ENCODE measurements around the gene TUBA8. TPM values are rescaled to one million over a fixed set of nuclear protein-coding genes. Genes with fewer than 3 reads are reported as not detected.
"Not testable (repeated sequence)": the region's sequence is repeated elsewhere in the genome, so short reads cannot be mapped to it uniquely, and the experiment has no call there.

Gene TUBA8
- polyA plus RNA-seq, 1 donor (not counting 4 experiments of a cell fraction or from before 2014, with no cell fraction given): 0.35 TPM

GRCh38 chr22:18063306-18063705 lies 47.3 kb upstream of the TUBA8 start:
- Histone ChIP-seq H3K9me1 (ENCODE audit: control insufficient read depth, extremely low read depth, insufficient read depth, low read length) (no peaks in the 10 kb centered on the region), H3K27me3 (ENCODE audit: control insufficient read depth, extremely low read depth, insufficient read depth, low read length) (no peaks in the 10 kb centered on the region), H2AFZ (ENCODE audit: control insufficient read depth, low read length) (no peak overlapping the region), H3K4me2 (ENCODE audit: control insufficient read depth, extremely low read depth, insufficient read depth, low read depth, low read length) (peak overlapping the region; percentile 54), H3K4me1 (ENCODE audit: control insufficient read depth, extremely low read depth, insufficient read depth, low read length) (peaks cover 41% of the 10 kb centered on the region), H3K4me3 (ENCODE audit: control insufficient read depth in 2 of 3, extremely low read depth in 1 of 3, insufficient read depth in 2 of 3, low read depth in 1 of 3, low read length in 3 of 3) (no peak overlapping the region), H3K79me2 (ENCODE audit: control insufficient read depth, insufficient read depth, low read length) (no peaks in the 10 kb centered on the region), H3K27ac (ENCODE audit: control insufficient read depth, insufficient read depth, low read length) (peak overlapping the region; percentile 72), H3K9me3 (ENCODE audit: control insufficient read depth, low read depth, low read length) (no peaks in the 10 kb centered on the region), H3K36me3 (ENCODE audit: control insufficient read depth in 2 of 2, extremely low read depth in 1 of 2, insufficient read depth in 2 of 2, low read length in 2 of 2) (no peaks in the 10 kb centered on the region), H3K9ac (ENCODE audit: control insufficient read depth, extremely low read depth, insufficient read depth, low read length) (peak overlapping the region; percentile 53), H4K20me1 (ENCODE audit: control insufficient read depth, extremely low read depth, insufficient read depth, low read length) (no peaks in the 10 kb centered on the region)
- dilution Hi-C loops (cut with MboI; ENCODE audit: extremely low pct_ligation_motif_present, low sequenced_read_pairs): no loop called here
- FAIRE-seq (peak; percentile 63), DNase-seq (ENCODE audit: low read depth, low spot score) (peak; percentile 85)
- TF ChIP-seq CTCF (optimal IDR thresholded peaks at IDR 0.05 in 1 of 3, IDR thresholded peaks at IDR 0.05 in 1 of 3, conservative IDR thresholded peaks at IDR 0.05 in 1 of 3; ENCODE audit: extremely low read depth in 1 of 3, insufficient read depth in 2 of 3, low read length in 3 of 3): no peak
- TF ChIP-seq EZH2 (IDR thresholded peaks at IDR 0.05; ENCODE audit: low read length): no peak

DNA sequence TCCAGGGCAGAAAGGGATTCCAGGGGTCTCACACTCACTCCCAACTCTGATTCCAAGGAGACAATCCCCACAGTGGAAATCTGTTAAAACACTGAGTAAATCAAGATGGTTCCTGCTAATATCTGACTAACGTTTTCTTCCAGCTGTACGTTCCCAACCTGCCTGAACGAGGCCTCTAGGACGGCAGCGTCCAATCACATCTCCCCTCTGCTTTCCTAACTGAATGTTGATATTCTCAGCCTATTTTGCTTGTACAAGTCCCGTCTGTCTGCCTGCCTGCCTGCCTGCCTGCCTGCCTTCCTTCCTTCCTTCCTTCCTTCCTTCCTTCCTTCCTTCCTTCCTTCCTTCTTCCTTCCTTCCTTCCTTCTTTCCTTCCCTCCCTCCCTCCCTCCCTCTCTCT lies 46.9 kb upstream of the TUBA8 start:
- H2AFZ ChIP-seq (ENCODE audit: control insufficient read depth, low read length): not testable (repeated sequence)

GRCh38 chr22:18064636-18065035 lies 46.0 kb upstream of the TUBA8 start:
- no peak for TF ChIP-seq CTCF (optimal IDR thresholded peaks at IDR 0.05 in 1 of 3, IDR thresholded peaks at IDR 0.05 in 1 of 3, conservative IDR thresholded peaks at IDR 0.05 in 1 of 3; ENCODE audit: extremely low read depth in 1 of 3, insufficient read depth in 2 of 3, low read length in 3 of 3)
- no peak for TF ChIP-seq EZH2 (IDR thresholded peaks at IDR 0.05; ENCODE audit: low read length)
- Histone ChIP-seq H3K9me1 (ENCODE audit: control insufficient read depth, extremely low read depth, insufficient read depth, low read length) (no peaks in the 10 kb centered on the region), H3K9ac (ENCODE audit: control insufficient read depth, extremely low read depth, insufficient read depth, low read length) (no peak overlapping the region), H3K4me2 (ENCODE audit: control insufficient read depth, extremely low read depth, insufficient read depth, low read depth, low read length) (no peak overlapping the region), H2AFZ (ENCODE audit: control insufficient read depth, low read length) (no peak overlapping the region), H3K9me3 (ENCODE audit: control insufficient read depth, low read depth, low read length) (no peaks in the 10 kb centered on the region), H3K4me1 (ENCODE audit: control insufficient read depth, extremely low read depth, insufficient read depth, low read length) (peaks cover 41% of the 10 kb centered on the region), H3K79me2 (ENCODE audit: control insufficient read depth, insufficient read depth, low read length) (no peaks in the 10 kb centered on the region), H3K4me3 (ENCODE audit: control insufficient read depth in 2 of 3, extremely low read depth in 1 of 3, insufficient read depth in 2 of 3, low read depth in 1 of 3, low read length in 3 of 3) (no peak overlapping the region), H4K20me1 (ENCODE audit: control insufficient read depth, extremely low read depth, insufficient read depth, low read length) (no peaks in the 10 kb centered on the region), H3K27me3 (ENCODE audit: control insufficient read depth, extremely low read depth, insufficient read depth, low read length) (no peaks in the 10 kb centered on the region), H3K27ac (ENCODE audit: control insufficient read depth, insufficient read depth, low read length) (no peak overlapping the region), H3K36me3 (ENCODE audit: control insufficient read depth in 2 of 2, extremely low read depth in 1 of 2, insufficient read depth in 2 of 2, low read length in 2 of 2) (no peaks in the 10 kb centered on the region)
- FAIRE-seq: no peak
- dilution Hi-C loops (cut with MboI; ENCODE audit: extremely low pct_ligation_motif_present, low sequenced_read_pairs): no loop called here
- DNase-seq (ENCODE audit: low read depth, low spot score): no peak

More for the DNA sequence above, 46.9 kb upstream of the TUBA8 start:
- DNase-seq (ENCODE audit: low read depth, low spot score); H3K4me3 ChIP-seq (ENCODE audit: control insufficient read depth in 2 of 3, extremely low read depth in 1 of 3, insufficient read depth in 2 of 3, low read depth in 1 of 3, low read length in 3 of 3); H3K9me1 ChIP-seq (ENCODE audit: control insufficient read depth, extremely low read depth, insufficient read depth, low read length); H3K9me3 ChIP-seq (ENCODE audit: control insufficient read depth, low read depth, low read length); FAIRE-seq; H3K27me3 ChIP-seq (ENCODE audit: control insufficient read depth, extremely low read depth, insufficient read depth, low read length); H4K20me1 ChIP-seq (ENCODE audit: control insufficient read depth, extremely low read depth, insufficient read depth, low read length); H3K36me3 ChIP-seq (ENCODE audit: control insufficient read depth in 2 of 2, extremely low read depth in 1 of 2, insufficient read depth in 2 of 2, low read length in 2 of 2); H3K79me2 ChIP-seq (ENCODE audit: control insufficient read depth, insufficient read depth, low read length); dilution Hi-C loops (cut with MboI; ENCODE audit: extremely low pct_ligation_motif_present, low sequenced_read_pairs): not testable (repeated sequence)
- Histone ChIP-seq H3K4me2 (ENCODE audit: control insufficient read depth, extremely low read depth, insufficient read depth, low read depth, low read length) (peak overlapping the region; percentile 54), H3K9ac (ENCODE audit: control insufficient read depth, extremely low read depth, insufficient read depth, low read length) (peak overlapping the region; percentile 53), H3K27ac (ENCODE audit: control insufficient read depth, insufficient read depth, low read length) (peak overlapping the region; percentile 72), H3K4me1 (ENCODE audit: control insufficient read depth, extremely low read depth, insufficient read depth, low read length) (peaks cover 41% of the 10 kb centered on the region)
